MM.1S (cell line): Measurements from ENCODE around the gene FHL1.

ENCODE experiments used
- DNase-seq: peaks from one replicate; pipeline ENCODE4 v3.0.0-alpha.2; 2015
- H2AFZ ChIP-seq: fragments of 300-600 bp; sonication (generic); 2 replicates; pipeline ENCODE4 v1.6.0; 2016; ENCODE audit warnings: antibody characterized with exemption, low read length
- H3F3A ChIP-seq: fragments of 300-600 bp; sonication (generic); 2 replicates; pipeline ENCODE4 v1.6.1; 2016; ENCODE audit warnings: mild to moderate bottlenecking, antibody characterized with exemption, low read length, moderate library complexity, mixed read lengths; ENCODE audit not compliant: insufficient read depth
- H3K27ac ChIP-seq: fragments of 300-600 bp; sonication (generic); 2 replicates; pipeline ENCODE4 v1.5.1; 2016; ENCODE audit warnings: mild to moderate bottlenecking, low read length
- H3K27me3 ChIP-seq: fragments of 300-600 bp; sonication (generic); replicated peaks from 2 replicates; pipeline ENCODE4 v1.6.0; 2016; ENCODE audit warnings: low read length; ENCODE audit not compliant: insufficient read depth
- H3K36me3 ChIP-seq: fragments of 300-600 bp; sonication (generic); replicated peaks from 2 replicates; pipeline ENCODE4 v1.6.1; 2016; ENCODE audit warnings: mild to moderate bottlenecking, low read length, mixed read lengths; ENCODE audit not compliant: insufficient read depth
- H3K4me1 ChIP-seq: fragments of 300-600 bp; sonication (generic); 2 replicates; pipeline ENCODE4 v1.6.1; 2016; ENCODE audit warnings: low read length, mixed read lengths
- H3K4me2 ChIP-seq: fragments of 300-600 bp; sonication (generic); 2 replicates; pipeline ENCODE4 v1.6.0; 2016; ENCODE audit warnings: low read depth, low read length
- H3K4me3 ChIP-seq: fragments of 300-600 bp; sonication (generic); 2 replicates; pipeline ENCODE4 v1.5.1; 2016; ENCODE audit warnings: low read length, mixed read lengths
- H3K79me2 ChIP-seq: fragments of 300-600 bp; sonication (generic); 2 replicates; pipeline ENCODE4 v1.6.1; 2016; ENCODE audit warnings: mixed run types, low read length, mixed read lengths
- H3K9ac ChIP-seq: fragments of 300-600 bp; sonication (generic); 2 replicates; pipeline ENCODE4 v1.6.1; 2016; ENCODE audit warnings: low read length, mixed read lengths
- H3K9me2 ChIP-seq: fragments of 300-600 bp; sonication (generic); replicated peaks from 2 replicates; pipeline ENCODE4 v1.6.1; 2016; ENCODE audit warnings: mild to moderate bottlenecking, low read length, mixed read lengths; ENCODE audit not compliant: insufficient read depth
- H3K9me3 ChIP-seq: fragments of 300-600 bp; sonication (generic); replicated peaks from 2 replicates; pipeline ENCODE4 v1.6.1; 2016; ENCODE audit warnings: mild to moderate bottlenecking, low read length, mixed read lengths; ENCODE audit not compliant: insufficient read depth
- H4K20me1 ChIP-seq: fragments of 300-600 bp; sonication (generic); 2 replicates; pipeline ENCODE4 v1.6.1; 2016; ENCODE audit warnings: mild to moderate bottlenecking, low read length, moderate library complexity, mixed read lengths; ENCODE audit not compliant: insufficient read depth
- EZH2 ChIP-seq: fragments of 300-600 bp; sonication (generic); optimal IDR thresholded peaks from 2 replicates; pipeline ENCODE3; 2017; ENCODE audit warnings: low read depth, mild to moderate bottlenecking, antibody characterized with exemption, low read length, mixed read lengths
- EZH2phosphoT487 ChIP-seq: fragments of 300-600 bp; sonication (generic); IDR thresholded peaks from 2 replicates; pipeline ENCODE4 v1.6.1; 2018; ENCODE audit warnings: antibody characterized with exemption, low read length
- TF ChIP-seq, protein P1 (sequence below): fragments of 300-600 bp; sonication (generic); IDR thresholded peaks from 2 replicates; pipeline ENCODE4 v1.5.1; 2016; ENCODE audit warnings: antibody characterized with exemption, low read length, mixed read lengths

FHL1 gene

DNA sequence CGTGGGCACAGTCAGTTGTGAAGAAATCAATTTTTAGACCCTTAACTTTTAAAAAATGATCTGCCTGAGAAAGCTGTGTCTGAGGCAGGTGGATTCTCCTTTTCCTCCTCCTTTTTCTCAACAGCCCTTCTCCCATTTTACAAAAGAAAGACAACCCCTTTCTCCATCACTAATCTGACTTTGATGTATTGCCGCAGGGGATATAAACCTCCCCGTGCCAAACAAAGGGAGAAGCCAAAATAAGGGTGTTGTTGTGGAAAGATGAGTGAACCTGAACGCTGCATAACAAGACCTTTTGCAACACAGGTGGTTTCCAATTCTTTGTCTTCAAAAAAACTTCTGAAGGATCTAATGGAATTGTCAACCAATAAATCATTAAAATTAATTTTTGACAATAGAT is 8.4 kb upstream of the FHL1 start:
- Histone ChIP-seq H3K4me3 (no peak overlapping the region), H2AFZ (no peak overlapping the region), H3K79me2 (no peaks in the 10 kb centered on the region), H3K9ac (no peak overlapping the region), H3K27ac (no peak overlapping the region), H3K36me3 (no peaks in the 10 kb centered on the region), H3K9me2 (no peaks in the 10 kb centered on the region), H3K9me3 (no peaks in the 10 kb centered on the region), H3K4me2 (no peak overlapping the region), H3K4me1 (peaks cover 2% of the 10 kb centered on the region; the same call in 1 of the 2 replicates), H4K20me1 (no peaks in the 10 kb centered on the region), H3K27me3 (no peaks in the 10 kb centered on the region), H3F3A (no peaks in the 10 kb centered on the region)
- TF ChIP-seq EZH2phosphoT487 (no peak), EZH2 (no peak)
- TF ChIP-seq, protein P1, sequence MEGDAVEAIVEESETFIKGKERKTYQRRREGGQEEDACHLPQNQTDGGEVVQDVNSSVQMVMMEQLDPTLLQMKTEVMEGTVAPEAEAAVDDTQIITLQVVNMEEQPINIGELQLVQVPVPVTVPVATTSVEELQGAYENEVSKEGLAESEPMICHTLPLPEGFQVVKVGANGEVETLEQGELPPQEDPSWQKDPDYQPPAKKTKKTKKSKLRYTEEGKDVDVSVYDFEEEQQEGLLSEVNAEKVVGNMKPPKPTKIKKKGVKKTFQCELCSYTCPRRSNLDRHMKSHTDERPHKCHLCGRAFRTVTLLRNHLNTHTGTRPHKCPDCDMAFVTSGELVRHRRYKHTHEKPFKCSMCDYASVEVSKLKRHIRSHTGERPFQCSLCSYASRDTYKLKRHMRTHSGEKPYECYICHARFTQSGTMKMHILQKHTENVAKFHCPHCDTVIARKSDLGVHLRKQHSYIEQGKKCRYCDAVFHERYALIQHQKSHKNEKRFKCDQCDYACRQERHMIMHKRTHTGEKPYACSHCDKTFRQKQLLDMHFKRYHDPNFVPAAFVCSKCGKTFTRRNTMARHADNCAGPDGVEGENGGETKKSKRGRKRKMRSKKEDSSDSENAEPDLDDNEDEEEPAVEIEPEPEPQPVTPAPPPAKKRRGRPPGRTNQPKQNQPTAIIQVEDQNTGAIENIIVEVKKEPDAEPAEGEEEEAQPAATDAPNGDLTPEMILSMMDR: no peak
- no peak for DNase-seq

DNA sequence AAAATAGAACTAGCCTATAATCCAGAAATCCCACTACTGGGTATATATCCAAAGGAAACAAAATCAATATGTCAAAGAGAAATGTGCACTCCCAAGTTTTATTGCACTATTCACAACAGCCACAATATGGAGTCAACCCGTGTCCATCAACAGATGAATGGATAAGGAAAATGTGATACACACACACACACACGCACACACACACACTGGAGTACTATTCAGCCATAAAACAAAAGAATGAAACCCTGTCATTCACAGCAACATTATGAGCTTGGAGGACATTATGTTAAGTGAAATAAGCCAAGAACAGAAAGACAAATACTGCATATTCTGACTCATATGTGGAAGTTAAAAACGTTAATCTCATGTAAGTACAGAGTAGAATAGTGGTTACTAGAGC is 5.8 kb upstream of the FHL1 start:
- no peak overlapping the region for H2AFZ ChIP-seq
- no peaks in the 10 kb centered on the region for H3F3A ChIP-seq
- H3K9ac ChIP-seq: no peak overlapping the region
- H4K20me1 ChIP-seq: no peaks in the 10 kb centered on the region
- H3K9me2 ChIP-seq: no peaks in the 10 kb centered on the region
- no peak overlapping the region for H3K27ac ChIP-seq
- no peaks in the 10 kb centered on the region for H3K79me2 ChIP-seq
- H3K4me1 ChIP-seq: peaks cover 4% of the 10 kb centered on the region; the same call in 1 of the 2 replicates
- no peaks in the 10 kb centered on the region for H3K9me3 ChIP-seq
- H3K36me3 ChIP-seq: no peaks in the 10 kb centered on the region
- DNase-seq: no peak
- H3K27me3 ChIP-seq: no peaks in the 10 kb centered on the region
- TF ChIP-seq, protein P1: no peak
- TF ChIP-seq EZH2phosphoT487 (no peak), EZH2 (no peak)
- no peak overlapping the region for H3K4me2 ChIP-seq
- no peak overlapping the region for H3K4me3 ChIP-seq

DNA sequence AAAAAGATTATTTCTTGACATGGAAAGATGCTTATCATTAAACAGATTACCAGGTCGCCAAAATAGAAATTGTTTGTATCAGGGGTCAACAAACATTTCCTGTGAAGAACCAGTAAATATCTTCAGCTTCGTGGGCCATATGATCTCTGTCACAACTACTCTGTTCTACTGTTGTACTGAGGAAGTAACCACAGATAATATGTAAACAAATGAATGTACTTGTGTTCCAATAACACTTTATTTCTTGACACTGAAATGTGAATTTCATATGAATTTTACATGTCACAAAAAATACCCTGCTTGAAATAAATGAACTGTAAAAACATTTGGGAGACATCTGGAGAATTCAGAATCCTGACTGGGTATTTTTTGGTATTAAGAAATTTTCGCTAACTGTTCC is 4.7 kb upstream of the FHL1 start:
- TF ChIP-seq EZH2: no peak
- TF ChIP-seq EZH2phosphoT487: no peak
- TF ChIP-seq, protein P1: no peak
- H3K9me3 ChIP-seq: no peaks in the 10 kb centered on the region
- H3K9ac ChIP-seq: no peak overlapping the region
- no peak overlapping the region for H3K4me2 ChIP-seq
- peaks cover 4% of the 10 kb centered on the region; the same call in 1 of the 2 replicates for H3K4me1 ChIP-seq
- no peaks in the 10 kb centered on the region for H3F3A ChIP-seq
- no peaks in the 10 kb centered on the region for H3K36me3 ChIP-seq
- no peak overlapping the region for H3K27ac ChIP-seq
- no peaks in the 10 kb centered on the region for H4K20me1 ChIP-seq
- no peak for DNase-seq
- no peaks in the 10 kb centered on the region for H3K9me2 ChIP-seq
- H2AFZ ChIP-seq: no peak overlapping the region
- peaks cover under 1% of the 10 kb centered on the region for H3K79me2 ChIP-seq
- no peak overlapping the region for H3K4me3 ChIP-seq
- H3K27me3 ChIP-seq: no peaks in the 10 kb centered on the region
